ENCODE measurements around the gene TPCN1.

DNA sequence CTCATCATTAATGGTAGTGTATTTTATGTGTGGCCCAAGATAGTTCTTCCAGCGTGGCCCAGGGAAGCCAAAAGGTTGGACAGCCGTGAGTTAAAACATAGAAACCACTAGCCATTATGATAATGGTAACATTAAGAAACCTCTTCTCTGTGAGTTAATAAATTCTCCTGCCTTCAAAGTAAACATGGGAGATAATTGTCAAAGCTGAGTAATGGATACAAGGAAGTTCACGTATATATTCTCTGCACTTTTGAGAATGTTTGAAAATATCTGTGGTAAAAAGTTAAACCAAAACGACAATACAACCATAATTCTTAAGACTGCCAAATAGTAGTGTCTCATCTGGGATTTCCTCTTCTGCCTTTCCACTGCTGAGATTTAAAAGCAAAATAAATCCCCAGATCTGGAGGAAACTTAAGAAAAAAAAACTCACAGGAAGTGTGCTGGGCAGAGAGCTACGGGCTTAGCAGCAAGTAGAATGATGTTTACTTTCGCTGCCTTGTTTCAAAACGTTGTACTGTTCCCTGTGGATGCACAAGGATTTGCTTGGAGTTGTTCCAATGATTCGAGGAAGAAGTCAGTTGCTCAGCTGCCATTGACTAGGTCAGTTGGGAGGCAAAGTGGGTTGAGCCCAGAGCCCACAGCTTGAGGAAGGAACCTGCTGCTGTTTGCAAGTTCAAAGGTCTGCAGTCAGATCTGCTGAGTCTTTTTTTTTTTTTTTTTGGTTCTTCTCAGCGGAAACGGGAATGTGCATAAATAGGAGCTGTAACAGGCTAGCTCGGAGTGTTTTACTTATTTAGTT is 1.7 kb downstream of the TPCN1 start:
- TF ChIP-seq, protein P1, sequence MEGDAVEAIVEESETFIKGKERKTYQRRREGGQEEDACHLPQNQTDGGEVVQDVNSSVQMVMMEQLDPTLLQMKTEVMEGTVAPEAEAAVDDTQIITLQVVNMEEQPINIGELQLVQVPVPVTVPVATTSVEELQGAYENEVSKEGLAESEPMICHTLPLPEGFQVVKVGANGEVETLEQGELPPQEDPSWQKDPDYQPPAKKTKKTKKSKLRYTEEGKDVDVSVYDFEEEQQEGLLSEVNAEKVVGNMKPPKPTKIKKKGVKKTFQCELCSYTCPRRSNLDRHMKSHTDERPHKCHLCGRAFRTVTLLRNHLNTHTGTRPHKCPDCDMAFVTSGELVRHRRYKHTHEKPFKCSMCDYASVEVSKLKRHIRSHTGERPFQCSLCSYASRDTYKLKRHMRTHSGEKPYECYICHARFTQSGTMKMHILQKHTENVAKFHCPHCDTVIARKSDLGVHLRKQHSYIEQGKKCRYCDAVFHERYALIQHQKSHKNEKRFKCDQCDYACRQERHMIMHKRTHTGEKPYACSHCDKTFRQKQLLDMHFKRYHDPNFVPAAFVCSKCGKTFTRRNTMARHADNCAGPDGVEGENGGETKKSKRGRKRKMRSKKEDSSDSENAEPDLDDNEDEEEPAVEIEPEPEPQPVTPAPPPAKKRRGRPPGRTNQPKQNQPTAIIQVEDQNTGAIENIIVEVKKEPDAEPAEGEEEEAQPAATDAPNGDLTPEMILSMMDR (IDR thresholded peaks at IDR 0.05), result no peak
- peak in 1 of 4 donors; percentile 32 for TF ChIP-seq POLR2A (IDR thresholded peaks at IDR 0.05)
